Fibroblast of the aortic adventitia (primary cell): ENCODE data around the gene RSPH1. TPM values are rescaled to one million over a fixed set of nuclear protein-coding genes. Genes with fewer than 3 reads are reported as not detected.

Source experiments
- DNase-seq: peaks from one replicate; pipeline ENCODE4 v3.0.0-alpha.2; 2010; ENCODE audit warnings: low read depth
- H3K4me3 ChIP-seq: 2 replicates; pipeline ENCODE4 v1.5.1; 2011; ENCODE audit warnings: low read depth, mild to moderate bottlenecking, control low read depth, low read length, moderate library complexity
- CTCF ChIP-seq: IDR thresholded peaks from 2 replicates; pipeline ENCODE4 v1.5.1; 2011; ENCODE audit warnings: mild to moderate bottlenecking, low read length, control low read depth, inconsistent platforms; ENCODE audit not compliant: insufficient read depth
- total RNA-seq: library from RNA; depleted of rRNA; stranded (reverse); fragments of >200 nt; gene quantifications from 2 replicates; pipeline ENCODE4 v1.2.3, GENCODE V29; 2012; ENCODE audit warnings: low replicate concordance

Gene RSPH1
- total RNA-seq, 1 donor: not detected

GRCh38 chr21:42532466-42533181 is 36.6 kb upstream of the RSPH1 start:
- DNase-seq: no peak
- H3K4me3 ChIP-seq: no peak overlapping the region
- no peak for TF ChIP-seq CTCF

GRCh38 chr21:42531771-42532170 is 35.7 kb upstream of the RSPH1 start:
- H3K4me3 ChIP-seq: no peak overlapping the region
- DNase-seq: no peak
- no peak for TF ChIP-seq CTCF

GRCh38 chr21:42530167-42530518 is 34.1 kb upstream of the RSPH1 start:
- no peak overlapping the region for H3K4me3 ChIP-seq
- DNase-seq: no peak
- no peak for TF ChIP-seq CTCF

GRCh38 chr21:42527489-42528158 is 31.6 kb upstream of the RSPH1 start:
- no peak for DNase-seq
- no peak overlapping the region for H3K4me3 ChIP-seq
- no peak for TF ChIP-seq CTCF

GRCh38 chr21:42527127-42527488 is 31.1 kb upstream of the RSPH1 start:
- no peak overlapping the region for H3K4me3 ChIP-seq
- DNase-seq: no peak
- TF ChIP-seq CTCF: no peak

GRCh38 chr21:42526379-42526727 is 30.3 kb upstream of the RSPH1 start:
- TF ChIP-seq CTCF: no peak
- no peak overlapping the region for H3K4me3 ChIP-seq
- DNase-seq: no peak
